ENCODE data around the gene MED14.

DNA sequence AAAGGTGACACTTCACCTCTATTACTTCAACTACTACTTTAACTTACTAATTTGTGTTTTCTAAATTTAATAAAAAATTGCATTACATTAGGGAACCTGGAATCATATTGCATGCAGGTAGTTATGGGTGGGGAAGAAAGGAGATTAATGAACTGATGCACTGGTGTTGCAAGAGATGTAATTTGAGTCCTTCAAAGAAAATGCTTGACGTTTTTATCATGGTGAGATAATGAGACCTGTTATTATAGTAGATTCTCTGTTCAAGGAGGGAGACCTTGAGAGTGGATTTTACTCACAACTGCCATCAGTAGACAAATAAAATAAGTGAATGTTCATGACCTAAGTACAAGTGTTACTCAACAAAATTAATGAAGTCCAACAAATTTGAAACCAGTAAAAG, 26.4 kb upstream of the MED14 start:
- TF ChIP-seq, protein P1, sequence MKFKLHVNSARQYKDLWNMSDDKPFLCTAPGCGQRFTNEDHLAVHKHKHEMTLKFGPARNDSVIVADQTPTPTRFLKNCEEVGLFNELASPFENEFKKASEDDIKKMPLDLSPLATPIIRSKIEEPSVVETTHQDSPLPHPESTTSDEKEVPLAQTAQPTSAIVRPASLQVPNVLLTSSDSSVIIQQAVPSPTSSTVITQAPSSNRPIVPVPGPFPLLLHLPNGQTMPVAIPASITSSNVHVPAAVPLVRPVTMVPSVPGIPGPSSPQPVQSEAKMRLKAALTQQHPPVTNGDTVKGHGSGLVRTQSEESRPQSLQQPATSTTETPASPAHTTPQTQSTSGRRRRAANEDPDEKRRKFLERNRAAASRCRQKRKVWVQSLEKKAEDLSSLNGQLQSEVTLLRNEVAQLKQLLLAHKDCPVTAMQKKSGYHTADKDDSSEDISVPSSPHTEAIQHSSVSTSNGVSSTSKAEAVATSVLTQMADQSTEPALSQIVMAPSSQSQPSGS (CRISPR knock-in tag; IDR thresholded peaks at IDR 0.05; ENCODE audit: borderline replicate concordance, low read depth), result no peak
- no peak for TF ChIP-seq TP53 (CRISPR knock-in tag; IDR thresholded peaks at IDR 0.05)
- TF ChIP-seq NFE2L1 (CRISPR knock-in tag; IDR thresholded peaks at IDR 0.05), result no peak
- TF ChIP-seq, protein P2, sequence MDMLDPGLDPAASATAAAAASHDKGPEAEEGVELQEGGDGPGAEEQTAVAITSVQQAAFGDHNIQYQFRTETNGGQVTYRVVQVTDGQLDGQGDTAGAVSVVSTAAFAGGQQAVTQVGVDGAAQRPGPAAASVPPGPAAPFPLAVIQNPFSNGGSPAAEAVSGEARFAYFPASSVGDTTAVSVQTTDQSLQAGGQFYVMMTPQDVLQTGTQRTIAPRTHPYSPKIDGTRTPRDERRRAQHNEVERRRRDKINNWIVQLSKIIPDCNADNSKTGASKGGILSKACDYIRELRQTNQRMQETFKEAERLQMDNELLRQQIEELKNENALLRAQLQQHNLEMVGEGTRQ (CRISPR knock-in tag; IDR thresholded peaks at IDR 0.05), result no peak
- TF ChIP-seq, protein P3, sequence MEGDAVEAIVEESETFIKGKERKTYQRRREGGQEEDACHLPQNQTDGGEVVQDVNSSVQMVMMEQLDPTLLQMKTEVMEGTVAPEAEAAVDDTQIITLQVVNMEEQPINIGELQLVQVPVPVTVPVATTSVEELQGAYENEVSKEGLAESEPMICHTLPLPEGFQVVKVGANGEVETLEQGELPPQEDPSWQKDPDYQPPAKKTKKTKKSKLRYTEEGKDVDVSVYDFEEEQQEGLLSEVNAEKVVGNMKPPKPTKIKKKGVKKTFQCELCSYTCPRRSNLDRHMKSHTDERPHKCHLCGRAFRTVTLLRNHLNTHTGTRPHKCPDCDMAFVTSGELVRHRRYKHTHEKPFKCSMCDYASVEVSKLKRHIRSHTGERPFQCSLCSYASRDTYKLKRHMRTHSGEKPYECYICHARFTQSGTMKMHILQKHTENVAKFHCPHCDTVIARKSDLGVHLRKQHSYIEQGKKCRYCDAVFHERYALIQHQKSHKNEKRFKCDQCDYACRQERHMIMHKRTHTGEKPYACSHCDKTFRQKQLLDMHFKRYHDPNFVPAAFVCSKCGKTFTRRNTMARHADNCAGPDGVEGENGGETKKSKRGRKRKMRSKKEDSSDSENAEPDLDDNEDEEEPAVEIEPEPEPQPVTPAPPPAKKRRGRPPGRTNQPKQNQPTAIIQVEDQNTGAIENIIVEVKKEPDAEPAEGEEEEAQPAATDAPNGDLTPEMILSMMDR (IDR thresholded peaks at IDR 0.05), result no peak
- TF ChIP-seq, protein P4, sequence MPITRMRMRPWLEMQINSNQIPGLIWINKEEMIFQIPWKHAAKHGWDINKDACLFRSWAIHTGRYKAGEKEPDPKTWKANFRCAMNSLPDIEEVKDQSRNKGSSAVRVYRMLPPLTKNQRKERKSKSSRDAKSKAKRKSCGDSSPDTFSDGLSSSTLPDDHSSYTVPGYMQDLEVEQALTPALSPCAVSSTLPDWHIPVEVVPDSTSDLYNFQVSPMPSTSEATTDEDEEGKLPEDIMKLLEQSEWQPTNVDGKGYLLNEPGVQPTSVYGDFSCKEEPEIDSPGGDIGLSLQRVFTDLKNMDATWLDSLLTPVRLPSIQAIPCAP (CRISPR knock-in tag; IDR thresholded peaks at IDR 0.05), result no peak
- no peak for TF ChIP-seq TEAD1 (CRISPR knock-in tag; IDR thresholded peaks at IDR 0.05)
- TF ChIP-seq, protein P5, sequence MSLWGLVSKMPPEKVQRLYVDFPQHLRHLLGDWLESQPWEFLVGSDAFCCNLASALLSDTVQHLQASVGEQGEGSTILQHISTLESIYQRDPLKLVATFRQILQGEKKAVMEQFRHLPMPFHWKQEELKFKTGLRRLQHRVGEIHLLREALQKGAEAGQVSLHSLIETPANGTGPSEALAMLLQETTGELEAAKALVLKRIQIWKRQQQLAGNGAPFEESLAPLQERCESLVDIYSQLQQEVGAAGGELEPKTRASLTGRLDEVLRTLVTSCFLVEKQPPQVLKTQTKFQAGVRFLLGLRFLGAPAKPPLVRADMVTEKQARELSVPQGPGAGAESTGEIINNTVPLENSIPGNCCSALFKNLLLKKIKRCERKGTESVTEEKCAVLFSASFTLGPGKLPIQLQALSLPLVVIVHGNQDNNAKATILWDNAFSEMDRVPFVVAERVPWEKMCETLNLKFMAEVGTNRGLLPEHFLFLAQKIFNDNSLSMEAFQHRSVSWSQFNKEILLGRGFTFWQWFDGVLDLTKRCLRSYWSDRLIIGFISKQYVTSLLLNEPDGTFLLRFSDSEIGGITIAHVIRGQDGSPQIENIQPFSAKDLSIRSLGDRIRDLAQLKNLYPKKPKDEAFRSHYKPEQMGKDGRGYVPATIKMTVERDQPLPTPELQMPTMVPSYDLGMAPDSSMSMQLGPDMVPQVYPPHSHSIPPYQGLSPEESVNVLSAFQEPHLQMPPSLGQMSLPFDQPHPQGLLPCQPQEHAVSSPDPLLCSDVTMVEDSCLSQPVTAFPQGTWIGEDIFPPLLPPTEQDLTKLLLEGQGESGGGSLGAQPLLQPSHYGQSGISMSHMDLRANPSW (CRISPR knock-in tag; conservative IDR thresholded peaks at IDR 0.05; ENCODE audit: low read depth), result no peak
- TF ChIP-seq PRRX2 (CRISPR knock-in tag; IDR thresholded peaks at IDR 0.05), result no peak
- TF ChIP-seq, protein P6, sequence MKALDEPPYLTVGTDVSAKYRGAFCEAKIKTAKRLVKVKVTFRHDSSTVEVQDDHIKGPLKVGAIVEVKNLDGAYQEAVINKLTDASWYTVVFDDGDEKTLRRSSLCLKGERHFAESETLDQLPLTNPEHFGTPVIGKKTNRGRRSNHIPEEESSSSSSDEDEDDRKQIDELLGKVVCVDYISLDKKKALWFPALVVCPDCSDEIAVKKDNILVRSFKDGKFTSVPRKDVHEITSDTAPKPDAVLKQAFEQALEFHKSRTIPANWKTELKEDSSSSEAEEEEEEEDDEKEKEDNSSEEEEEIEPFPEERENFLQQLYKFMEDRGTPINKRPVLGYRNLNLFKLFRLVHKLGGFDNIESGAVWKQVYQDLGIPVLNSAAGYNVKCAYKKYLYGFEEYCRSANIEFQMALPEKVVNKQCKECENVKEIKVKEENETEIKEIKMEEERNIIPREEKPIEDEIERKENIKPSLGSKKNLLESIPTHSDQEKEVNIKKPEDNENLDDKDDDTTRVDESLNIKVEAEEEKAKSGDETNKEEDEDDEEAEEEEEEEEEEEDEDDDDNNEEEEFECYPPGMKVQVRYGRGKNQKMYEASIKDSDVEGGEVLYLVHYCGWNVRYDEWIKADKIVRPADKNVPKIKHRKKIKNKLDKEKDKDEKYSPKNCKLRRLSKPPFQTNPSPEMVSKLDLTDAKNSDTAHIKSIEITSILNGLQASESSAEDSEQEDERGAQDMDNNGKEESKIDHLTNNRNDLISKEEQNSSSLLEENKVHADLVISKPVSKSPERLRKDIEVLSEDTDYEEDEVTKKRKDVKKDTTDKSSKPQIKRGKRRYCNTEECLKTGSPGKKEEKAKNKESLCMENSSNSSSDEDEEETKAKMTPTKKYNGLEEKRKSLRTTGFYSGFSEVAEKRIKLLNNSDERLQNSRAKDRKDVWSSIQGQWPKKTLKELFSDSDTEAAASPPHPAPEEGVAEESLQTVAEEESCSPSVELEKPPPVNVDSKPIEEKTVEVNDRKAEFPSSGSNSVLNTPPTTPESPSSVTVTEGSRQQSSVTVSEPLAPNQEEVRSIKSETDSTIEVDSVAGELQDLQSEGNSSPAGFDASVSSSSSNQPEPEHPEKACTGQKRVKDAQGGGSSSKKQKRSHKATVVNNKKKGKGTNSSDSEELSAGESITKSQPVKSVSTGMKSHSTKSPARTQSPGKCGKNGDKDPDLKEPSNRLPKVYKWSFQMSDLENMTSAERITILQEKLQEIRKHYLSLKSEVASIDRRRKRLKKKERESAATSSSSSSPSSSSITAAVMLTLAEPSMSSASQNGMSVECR (CRISPR knock-in tag; IDR thresholded peaks at IDR 0.05; ENCODE audit: borderline replicate concordance), result no peak
- TF ChIP-seq IRF2 (CRISPR knock-in tag; IDR thresholded peaks at IDR 0.05; ENCODE audit: borderline replicate concordance, low read depth), result no peak
- TF ChIP-seq, protein P7, sequence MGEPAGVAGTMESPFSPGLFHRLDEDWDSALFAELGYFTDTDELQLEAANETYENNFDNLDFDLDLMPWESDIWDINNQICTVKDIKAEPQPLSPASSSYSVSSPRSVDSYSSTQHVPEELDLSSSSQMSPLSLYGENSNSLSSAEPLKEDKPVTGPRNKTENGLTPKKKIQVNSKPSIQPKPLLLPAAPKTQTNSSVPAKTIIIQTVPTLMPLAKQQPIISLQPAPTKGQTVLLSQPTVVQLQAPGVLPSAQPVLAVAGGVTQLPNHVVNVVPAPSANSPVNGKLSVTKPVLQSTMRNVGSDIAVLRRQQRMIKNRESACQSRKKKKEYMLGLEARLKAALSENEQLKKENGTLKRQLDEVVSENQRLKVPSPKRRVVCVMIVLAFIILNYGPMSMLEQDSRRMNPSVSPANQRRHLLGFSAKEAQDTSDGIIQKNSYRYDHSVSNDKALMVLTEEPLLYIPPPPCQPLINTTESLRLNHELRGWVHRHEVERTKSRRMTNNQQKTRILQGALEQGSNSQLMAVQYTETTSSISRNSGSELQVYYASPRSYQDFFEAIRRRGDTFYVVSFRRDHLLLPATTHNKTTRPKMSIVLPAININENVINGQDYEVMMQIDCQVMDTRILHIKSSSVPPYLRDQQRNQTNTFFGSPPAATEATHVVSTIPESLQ (CRISPR knock-in tag; IDR thresholded peaks at IDR 0.05), result no peak
- TF ChIP-seq, protein P8, sequence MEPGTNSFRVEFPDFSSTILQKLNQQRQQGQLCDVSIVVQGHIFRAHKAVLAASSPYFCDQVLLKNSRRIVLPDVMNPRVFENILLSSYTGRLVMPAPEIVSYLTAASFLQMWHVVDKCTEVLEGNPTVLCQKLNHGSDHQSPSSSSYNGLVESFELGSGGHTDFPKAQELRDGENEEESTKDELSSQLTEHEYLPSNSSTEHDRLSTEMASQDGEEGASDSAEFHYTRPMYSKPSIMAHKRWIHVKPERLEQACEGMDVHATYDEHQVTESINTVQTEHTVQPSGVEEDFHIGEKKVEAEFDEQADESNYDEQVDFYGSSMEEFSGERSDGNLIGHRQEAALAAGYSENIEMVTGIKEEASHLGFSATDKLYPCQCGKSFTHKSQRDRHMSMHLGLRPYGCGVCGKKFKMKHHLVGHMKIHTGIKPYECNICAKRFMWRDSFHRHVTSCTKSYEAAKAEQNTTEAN (CRISPR knock-in tag; IDR thresholded peaks at IDR 0.05), result no peak
- TF ChIP-seq ZNF121 (CRISPR knock-in tag; IDR thresholded peaks at IDR 0.05), result no peak

Data from WTC11 (cell line).